LHCN-M2 (cell line): ENCODE measurements around the gene RNF34. TPM values are rescaled to one million over a fixed set of nuclear protein-coding genes. Genes with fewer than 3 reads are reported as not detected.

Source experiments
- DNase-seq: peaks from one replicate; pipeline ENCODE4 v3.0.0-alpha.2; 2012; ENCODE audit warnings: low read depth
- total RNA-seq: library from RNA; depleted of rRNA; stranded (reverse); fragments of >200 nt; gene quantifications from 2 replicates; pipeline ENCODE4 v1.2.3, GENCODE V29; 2014; rRNA removed

RNF34 gene
- total RNA-seq, 1 experiment from 2014 or later, result 59.9 TPM

- DNase-seq, result peak; percentile 15
These were observed 66.2 kb downstream of the RNF34 start for GRCh38 chr12:121465921-121466793.

- peak; percentile 84 for DNase-seq
These were observed 67.1 kb downstream of the RNF34 start for GRCh38 chr12:121466794-121467637.

DNA sequence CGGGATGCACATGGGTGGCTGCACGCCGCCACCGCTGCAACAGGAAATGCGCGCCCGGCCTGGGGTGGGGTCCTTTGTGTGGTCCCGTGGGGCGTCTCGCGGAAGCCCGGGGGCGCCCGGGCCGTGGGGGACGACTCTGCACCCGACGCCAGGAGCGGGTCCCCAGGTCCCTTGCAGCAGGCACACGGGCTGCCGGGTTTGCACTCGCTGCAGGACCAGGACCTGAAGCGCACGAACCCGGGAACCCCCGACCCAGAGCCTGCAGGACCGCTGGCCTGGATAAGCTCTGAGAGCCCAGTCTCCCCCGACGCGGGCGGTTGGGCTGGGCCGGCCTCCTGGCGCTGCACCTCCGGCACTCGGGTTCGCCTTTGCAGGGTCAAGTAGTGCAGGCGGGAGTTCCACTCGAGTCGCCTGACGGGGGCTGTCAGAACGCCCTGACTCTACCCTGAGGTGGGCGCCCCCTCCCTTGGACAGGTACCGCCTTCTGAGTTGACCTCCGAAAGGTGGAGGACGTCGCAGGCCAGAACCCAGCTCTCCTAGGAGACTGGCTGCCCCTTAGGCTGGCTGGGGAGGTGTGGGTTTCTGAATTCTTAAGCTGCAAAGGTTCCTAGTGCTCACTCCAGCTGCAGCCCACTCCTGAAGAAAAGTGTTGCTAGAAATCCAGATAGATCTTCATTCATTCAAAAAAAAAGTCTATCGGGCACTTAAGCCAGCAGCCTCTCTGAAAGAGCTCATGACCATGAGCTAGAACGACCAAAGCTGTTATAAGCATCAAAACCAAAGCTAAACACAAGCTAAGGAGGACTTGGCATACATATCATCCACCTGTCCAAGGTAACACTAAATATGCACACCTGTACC, 68.0 kb downstream of the RNF34 start:
- peak; percentile 21 for DNase-seq

DNA sequence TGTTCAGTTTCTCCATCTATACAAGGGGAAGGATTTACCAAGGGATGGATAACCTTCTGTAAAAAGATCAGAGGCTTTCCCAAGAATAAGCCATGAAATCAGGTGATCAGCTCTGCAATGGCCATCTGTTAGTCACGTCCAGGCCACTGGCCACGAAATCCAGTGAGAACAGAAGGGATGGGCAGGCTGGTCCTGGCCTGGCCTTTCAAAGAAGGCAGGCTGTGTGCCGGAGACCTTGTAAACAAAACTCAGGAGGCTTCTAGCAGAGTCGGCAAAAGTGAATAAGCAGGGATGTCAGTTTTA, 68.5 kb downstream of the RNF34 start:
- DNase-seq, result peak; percentile 19

DNA sequence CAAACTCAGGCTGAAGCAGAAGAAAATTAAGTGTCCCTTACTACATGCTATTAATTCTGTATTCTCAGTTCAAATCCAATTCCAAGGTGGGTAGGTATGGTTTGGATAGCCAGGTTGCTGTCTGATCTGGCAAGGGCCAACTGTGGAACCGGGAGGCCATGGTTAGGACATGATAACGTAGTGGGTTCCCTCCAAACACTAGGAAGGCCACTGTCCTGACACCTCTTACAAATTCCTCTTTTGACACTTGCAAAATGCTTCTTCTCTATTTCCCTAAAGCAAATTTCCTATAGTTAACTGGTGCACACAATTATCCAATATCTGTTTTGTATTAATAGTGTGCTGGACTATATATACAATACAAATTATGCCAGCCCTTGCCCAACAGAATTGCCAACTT, 70.8 kb downstream of the RNF34 start:
- DNase-seq, result no peak

DNA sequence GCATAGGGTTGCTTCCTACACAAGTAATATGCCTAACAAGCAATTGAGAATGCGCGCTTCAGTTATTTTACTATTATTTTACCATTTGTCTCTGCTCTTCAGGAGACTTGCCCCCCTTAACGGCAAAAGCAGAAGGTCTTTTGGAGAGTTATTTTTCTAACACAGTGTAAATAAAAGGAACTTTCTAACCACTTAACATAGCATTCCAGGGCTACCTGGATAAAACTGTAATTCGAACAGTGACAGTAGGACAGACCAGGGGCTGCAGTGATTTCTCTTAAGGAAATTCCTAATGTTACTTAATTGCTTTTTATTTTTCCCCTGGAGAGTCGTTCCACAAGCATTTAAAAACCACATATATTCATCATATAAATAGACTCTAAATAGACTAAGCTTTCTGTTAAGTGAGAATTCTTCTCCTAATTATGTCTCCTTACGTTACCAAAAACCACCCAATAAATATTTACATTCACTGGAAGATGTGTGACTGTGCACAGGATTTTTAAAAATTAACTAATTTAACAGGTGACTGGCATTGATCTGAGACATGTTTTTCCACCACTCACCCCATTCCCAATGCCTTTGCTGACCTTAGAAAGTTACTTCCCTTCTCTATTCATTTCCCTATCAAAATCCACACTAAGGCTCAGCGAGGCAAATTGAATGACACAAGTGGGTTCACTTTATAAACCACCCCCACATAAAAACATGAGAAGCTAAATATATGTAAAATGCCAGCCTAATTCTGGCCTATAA, 72.4 kb downstream of the RNF34 start:
- DNase-seq, result no peak

Other genes starting within 250 kb of the RNF34 start
- gene P2RX4, start 190.0 kb upstream of the RNF34 start, total RNA-seq, result 14.0 and 14.6 TPM in 2 replicates
- 13.5 and 14.2 TPM in 2 replicates for gene CAMKK2, start 103.4 kb upstream of the RNF34 start, total RNA-seq
- gene ANAPC5, start 47.7 kb upstream of the RNF34 start, total RNA-seq, result 131 and 137 TPM in 2 replicates
- 19.6 and 28.8 TPM in 2 replicates for gene KDM2B, start 180.9 kb downstream of the RNF34 start, total RNA-seq
- 11.4 and 15.5 TPM in 2 replicates for gene ORAI1, start 226.4 kb downstream of the RNF34 start, total RNA-seq